Ovary (tissue), 9 donors: ENCODE measurements around the gene CDK19. TPM values are rescaled to one million over a fixed set of nuclear protein-coding genes. Genes with fewer than 3 reads are reported as not detected.

Experiments used
- DNase-seq, 5 donors: peaks; one replicate each; pipeline ENCODE4 v3.0.0-alpha.2; 2019 to 2020
- H3K27ac ChIP-seq, 2 donors: fragments of 200-600 bp; one replicate each; pipeline versions ENCODE4 v1.5.1 to v1.8.0; 2019 to 2022
- H3K27me3 ChIP-seq: fragments of 200-600 bp; one replicate; pipeline ENCODE4 v1.8.0; 2022
- H3K36me3 ChIP-seq: fragments of 200-600 bp; sonication (generic); one replicate; pipeline ENCODE4 v1.5.1; 2019
- H3K4me1 ChIP-seq: one replicate; pipeline ENCODE4 v1.8.1; 2013; ENCODE audit warnings: mild to moderate bottlenecking, moderate library complexity; ENCODE audit not compliant: insufficient read depth
- H3K4me3 ChIP-seq: fragments of 200-600 bp; sonication (generic); one replicate; pipeline ENCODE4 v1.5.1; 2017
- H3K9me3 ChIP-seq, 2 donors: fragments of 200-600 bp in 1 of 2; sonication (generic) in 1 of 2; one replicate each; pipeline versions ENCODE4 v1.5.1 to v1.8.1; 2013 to 2019; ENCODE audit warnings: mild to moderate bottlenecking in 1 of 2, moderate library complexity in 1 of 2
- EP300 ChIP-seq: sonication (generic); formaldehyde crosslinking; IDR thresholded peaks from one replicate; pipeline ENCODE4 v1.6.1; 2017; ENCODE audit warnings: antibody characterized with exemption
- POLR2A ChIP-seq: fragments of 450-650 bp; IDR thresholded peaks from one replicate; pipeline ENCODE4 v1.6.1; 2017; ENCODE audit warnings: antibody characterized with exemption, mild to moderate bottlenecking, moderate library complexity
- whole genome bisulfite sequencing, 3 donors: extraction: QIAGEN DNeasy Blood & Tissue Kit in 1 of 3; methylation state at CpG; one replicate each; pipeline versions ENCODE4 v1.1.5 to v1.1.7; 2013 to 2017; 5-methylcytosine and 5-hydroxymethylcytosine counted together
- intact Hi-C, 4 donors: fragments of 100-400 bp; cut with DNase I; formaldehyde crosslinking; loops; one replicate each; pipeline versions ENCODE4 v1.11.0 to v1.15.1; 2022 to 2023
- polyA plus RNA-seq, 2 donors: library from polyadenylated mRNA; stranded (reverse); fragments of 200-250 nt in 1 of 2; fragments of 350-450 nt in 1 of 2; fragmentation: Illumina TruSeq in 1 of 2; extraction: RNeasy Lipid Tissue Mini Kit (QIAGEN cat#74804) in 1 of 2; gene quantifications; one replicate each; pipeline ENCODE4 v1.2.3, GENCODE V29; 2013 to 2014
- small RNA-seq: library from RNA; depleted of rRNA; stranded (forward); fragments of <200 nt; gene quantifications from one replicate; pipeline ENCODE3, GENCODE V24; 2016
- total RNA-seq, 7 donors: library from RNA; depleted of rRNA in 2 of 7; stranded (reverse); fragments of >200 nt in 2 of 7; fragmentation: NEBNext Ultra II Directional in 3 of 7; extraction: Animal tissue kit (Norgen Biotek cat#: 25700) in 3 of 7; gene quantifications; one replicate each; pipeline versions ENCODE4 v1.1.0 to v1.2.4, GENCODE V29; 2016 to 2023
- TF ChIP-seq, protein P1 (sequence below), 3 donors: fragments of 450-650 bp in 2 of 3; fragments of 200-600 bp in 1 of 3; IDR thresholded peaks; one replicate each; pipeline versions ENCODE4 v1.5.1 to v1.8.0; 2016 to 2022; ENCODE audit warnings: antibody characterized with exemption in 3 of 3, mild to moderate bottlenecking in 1 of 3
- donor health status: DM: no; HTN: no; CAD: no; lungs with moderate emphysema.
- donor health status: DM: no; HTN: no; CAD: no.
- donor health status: Bipolar disorder and iron deficiency.
- donor health status: DM: yes; HTN: yes; CAD: no.
- donor health status: DM: no; HTN: no; CAD: no.
- donor health status: DM: yes; HTN: yes; CAD: no.

Gene CDK19
- total and polyA plus RNA-seq, 9 donors, result 9.8 to 20.8 (median 16.7) TPM

GRCh38 chr6:110561696-110562095 lies 253.6 kb downstream of the CDK19 start:
- Histone ChIP-seq H3K27me3 (no peaks in the 10 kb centered on the region), H3K9me3 (peaks cover 0 to 3% of the 10 kb centered on the region in 2 donors), H3K4me1 (no peaks in the 10 kb centered on the region), H3K36me3 (no peaks in the 10 kb centered on the region), H3K4me3 (no peak overlapping the region), H3K27ac (no peak overlapping the region)
- no peak for DNase-seq
- no peak for TF ChIP-seq POLR2A
- TF ChIP-seq, protein P1, sequence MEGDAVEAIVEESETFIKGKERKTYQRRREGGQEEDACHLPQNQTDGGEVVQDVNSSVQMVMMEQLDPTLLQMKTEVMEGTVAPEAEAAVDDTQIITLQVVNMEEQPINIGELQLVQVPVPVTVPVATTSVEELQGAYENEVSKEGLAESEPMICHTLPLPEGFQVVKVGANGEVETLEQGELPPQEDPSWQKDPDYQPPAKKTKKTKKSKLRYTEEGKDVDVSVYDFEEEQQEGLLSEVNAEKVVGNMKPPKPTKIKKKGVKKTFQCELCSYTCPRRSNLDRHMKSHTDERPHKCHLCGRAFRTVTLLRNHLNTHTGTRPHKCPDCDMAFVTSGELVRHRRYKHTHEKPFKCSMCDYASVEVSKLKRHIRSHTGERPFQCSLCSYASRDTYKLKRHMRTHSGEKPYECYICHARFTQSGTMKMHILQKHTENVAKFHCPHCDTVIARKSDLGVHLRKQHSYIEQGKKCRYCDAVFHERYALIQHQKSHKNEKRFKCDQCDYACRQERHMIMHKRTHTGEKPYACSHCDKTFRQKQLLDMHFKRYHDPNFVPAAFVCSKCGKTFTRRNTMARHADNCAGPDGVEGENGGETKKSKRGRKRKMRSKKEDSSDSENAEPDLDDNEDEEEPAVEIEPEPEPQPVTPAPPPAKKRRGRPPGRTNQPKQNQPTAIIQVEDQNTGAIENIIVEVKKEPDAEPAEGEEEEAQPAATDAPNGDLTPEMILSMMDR (IDR thresholded peaks at IDR 0.05), result no peak
- intact Hi-C loops, result no loop called here

- Histone ChIP-seq H3K36me3 (no peaks in the 10 kb centered on the region), H3K9me3 (peaks cover 0 to 3% of the 10 kb centered on the region in 2 donors), H3K27ac (no peak overlapping the region), H3K27me3 (no peaks in the 10 kb centered on the region), H3K4me1 (no peaks in the 10 kb centered on the region), H3K4me3 (no peak overlapping the region)
- intact Hi-C loops, result no loop called here
- WGBS, 3 donors, result 89 to 94% (median 90%) methylated on average over 5 of the region's 5 CpGs
- no peak for DNase-seq
- TF ChIP-seq POLR2A (no peak), EP300 (no peak)
- TF ChIP-seq, protein P1 (IDR thresholded peaks at IDR 0.05), result no peak
These were observed 254.3 kb downstream of the CDK19 start for GRCh38 chr6:110561008-110561396.

DNA sequence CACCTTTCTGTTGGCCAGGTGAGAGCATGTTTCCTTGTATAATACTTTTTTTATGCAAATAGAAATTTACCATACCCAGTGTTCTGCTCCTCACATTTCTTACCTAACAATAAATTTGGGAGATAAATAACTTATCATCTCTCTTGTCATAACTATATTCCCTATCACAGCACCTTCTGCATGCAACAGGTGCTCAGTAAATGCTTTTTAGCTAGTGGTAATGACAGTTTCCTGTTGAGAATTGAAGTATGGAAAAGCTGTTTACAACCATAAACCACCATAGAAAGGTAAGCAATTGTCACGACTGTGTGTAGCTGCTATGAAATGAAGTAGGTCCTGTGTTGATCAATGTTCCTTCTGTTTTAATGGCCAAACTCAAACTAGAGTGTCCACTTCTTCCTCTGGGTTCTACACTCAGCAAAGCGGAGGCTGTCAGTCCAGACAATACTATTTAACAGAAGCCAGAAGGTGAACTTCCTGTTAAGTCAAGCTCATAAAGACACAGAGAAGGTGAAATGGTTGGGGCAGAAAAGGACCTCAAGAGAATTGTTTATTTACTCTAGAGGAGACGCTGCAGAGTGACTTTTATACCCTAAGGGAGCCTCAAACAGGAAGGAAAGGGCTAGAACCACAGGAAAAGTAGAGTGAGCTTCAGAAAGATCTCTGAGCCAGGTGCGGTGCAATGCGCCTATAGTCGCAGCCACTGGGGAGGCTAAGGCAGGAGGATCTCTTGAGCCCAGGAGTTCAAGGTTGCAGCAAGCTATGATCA lies 254.8 kb downstream of the CDK19 start:
- Histone ChIP-seq H3K4me3 (no peak overlapping the region), H3K27ac (no peak overlapping the region), H3K36me3 (no peaks in the 10 kb centered on the region), H3K27me3 (no peaks in the 10 kb centered on the region), H3K4me1 (no peaks in the 10 kb centered on the region), H3K9me3 (peaks cover 0 to 3% of the 10 kb centered on the region in 2 donors)
- 57 to 71% (median 59%) methylated on average over 6 of the region's 6 CpGs for WGBS, 3 donors
- TF ChIP-seq, protein P1 (IDR thresholded peaks at IDR 0.05), result no peak
- TF ChIP-seq POLR2A (no peak), EP300 (no peak)
- intact Hi-C loops, result no loop called here
- no peak for DNase-seq

Small RNAs within 50 kb of the gene (small RNA-seq; reads per million reads assigned to genes)
- gene RNU6-1115P, result not detected
- not detected for gene RNU6-957P
- not detected for gene SNORA40C

Other genes starting within 250 kb of the CDK19 start
- gene AMD1, start 59.3 kb upstream of the CDK19 start, total RNA-seq, result 10 to 100 TPM; 56.2 to 67.8 (median 61.0) TPM
- gene AMD1, start 59.3 kb upstream of the CDK19 start, polyA plus RNA-seq, result 10 to 100 TPM; 24.4 to 38.4 TPM
- 10 to 100 TPM; 16.5 to 60.2 (median 47.8) TPM for gene GTF3C6, start 143.2 kb upstream of the CDK19 start, total RNA-seq
- 10 to 100 TPM; 29.1 to 83.9 TPM for gene GTF3C6, start 143.2 kb upstream of the CDK19 start, polyA plus RNA-seq
- 10 to 100 TPM; 17.2 to 49.1 (median 25.8) TPM for gene RPF2, start 166.6 kb upstream of the CDK19 start, total RNA-seq
- 10 to 100 TPM; 14.8 to 24.0 TPM for gene RPF2, start 166.6 kb upstream of the CDK19 start, polyA plus RNA-seq